HL-60 (cell line): ENCODE results near the gene ZNF512.

Experiments used
- DNase-seq, 2 experiments: peaks; one replicate each; pipeline ENCODE4 v3.0.0-alpha.2; 2010 to 2020; ENCODE audit warnings: low read depth in 1 of 2, low spot score in 1 of 2
- H3K27ac ChIP-seq: fragments of 250-450 bp; sonication (Bioruptor Pico); replicated peaks from 2 replicates; pipeline ENCODE4 v1.5.1; 2020; ENCODE audit warnings: mild to moderate bottlenecking, moderate library complexity
- H3K27me3 ChIP-seq: fragments of 250-450 bp; sonication (Bioruptor Pico); 2 replicates; pipeline ENCODE4 v1.5.1; 2021; ENCODE audit warnings: mild to moderate bottlenecking, moderate library complexity; ENCODE audit not compliant: insufficient read depth, poor library complexity, severe bottlenecking
- H3K4me3 ChIP-seq: replicated peaks from 2 replicates; pipeline ENCODE4 v1.5.1; 2011; ENCODE audit warnings: mild to moderate bottlenecking, control low read depth, low read length; ENCODE audit not compliant: insufficient read depth
- CTCF ChIP-seq: IDR thresholded peaks from one replicate; pipeline ENCODE4 v1.5.1; 2011; ENCODE audit warnings: low read length, control low read depth, inconsistent platforms; ENCODE audit not compliant: insufficient read depth
- GABPA ChIP-seq: IDR thresholded peaks from 2 replicates; pipeline ENCODE4 v1.6.1; 2012; ENCODE audit warnings: low read depth
- POLR2AphosphoS5 ChIP-seq: IDR thresholded peaks from 2 replicates; pipeline ENCODE4 v1.6.1; 2012; ENCODE audit warnings: low read depth
- REST ChIP-seq: IDR thresholded peaks from 2 replicates; pipeline ENCODE4 v1.6.1; 2012; ENCODE audit warnings: low read depth; ENCODE audit not compliant: insufficient replicate concordance
- SPI1 ChIP-seq: IDR thresholded peaks from 2 replicates; pipeline ENCODE4 v1.6.1; 2012; ENCODE audit warnings: low read depth, mild to moderate bottlenecking, borderline replicate concordance

The ZNF512 gene

GRCh38 chr2:27638037-27638637 is 55.3 kb downstream of the ZNF512 start:
- Histone ChIP-seq H3K27me3 (no peaks in the 10 kb centered on the region), H3K4me3 (no peak overlapping the region), H3K27ac (no peak overlapping the region)
- no peak for DNase-seq
- no peak for TF ChIP-seq REST
- no peak for TF ChIP-seq CTCF
- TF ChIP-seq GABPA = no peak
- no peak for TF ChIP-seq POLR2AphosphoS5
- TF ChIP-seq SPI1 = no peak

- Histone ChIP-seq H3K4me3 (no peak overlapping the region), H3K27me3 (no peaks in the 10 kb centered on the region), H3K27ac (no peak overlapping the region)
- DNase-seq = no peak
- TF ChIP-seq POLR2AphosphoS5 = no peak
- TF ChIP-seq REST = no peak
- no peak for TF ChIP-seq SPI1
- no peak for TF ChIP-seq GABPA
- no peak for TF ChIP-seq CTCF
These were observed 55.9 kb downstream of the ZNF512 start for GRCh38 chr2:27638709-27639108.

GRCh38 chr2:27640722-27641245 is 57.9 kb downstream of the ZNF512 start:
- no peak for DNase-seq
- Histone ChIP-seq H3K27me3 (no peaks in the 10 kb centered on the region), H3K4me3 (no peak overlapping the region), H3K27ac (no peak overlapping the region)
- no peak for TF ChIP-seq SPI1
- no peak for TF ChIP-seq CTCF
- no peak for TF ChIP-seq POLR2AphosphoS5
- no peak for TF ChIP-seq GABPA
- no peak for TF ChIP-seq REST
